AG04450 (cell line): Measurements from ENCODE around the gene PPP1R15A. TPM values are rescaled to one million over a fixed set of nuclear protein-coding genes. Genes with fewer than 3 reads are reported as not detected.
A peak's percentile ranks its signal among the peaks of the same experiment; 100 is the strongest.
"Not testable (repeated sequence)": the region's sequence is repeated elsewhere in the genome, so short reads cannot be mapped to it uniquely, and the experiment has no call there.

Experiments used
- CTCF ChIA-PET: fragments of 300-600, 350-600 bp; formaldehyde crosslinking; extraction: SDS; loops from one replicate; lab custom pipeline; 2022; ENCODE audit warnings: antibody characterized with exemption, inconsistent platforms; lab: Charles Lee
- POLR2A ChIA-PET: fragments of 350-600 bp; formaldehyde crosslinking; extraction: SDS; loops from one replicate; lab custom pipeline; 2021; ENCODE audit warnings: antibody characterized with exemption, inconsistent platforms; lab: Yijun Ruan, JAX
- DNase-seq: peaks from one replicate; pipeline ENCODE4 v3.0.0-alpha.2; 2011; ENCODE audit warnings: low read depth, low spot score
- H3K27ac ChIP-seq: one replicate; pipeline ENCODE4 v1.5.1; 2012; ENCODE audit warnings: low read depth, low read length, control low read depth
- H3K27me3 ChIP-seq: one replicate; pipeline ENCODE4 v1.6.0; 2012; ENCODE audit warnings: low read length; ENCODE audit not compliant: control insufficient read depth, insufficient read depth
- H3K4me3 ChIP-seq: 2 replicates; pipeline ENCODE4 v1.5.1; 2011; ENCODE audit warnings: mild to moderate bottlenecking, low read depth, low read length, control low read depth
- H3K9me3 ChIP-seq: 2 replicates; pipeline ENCODE4 v1.5.1; 2012; ENCODE audit warnings: low read length; ENCODE audit not compliant: control insufficient read depth, insufficient read depth
- CTCF ChIP-seq: IDR thresholded peaks from 2 replicates; pipeline ENCODE4 v1.5.1; 2011; ENCODE audit warnings: low read depth, low read length, control low read depth, inconsistent platforms
- polyA plus RNA-seq: library from polyadenylated mRNA; depleted of rRNA; stranded (reverse); fragments of >200 nt; gene quantifications from 2 replicates; pipeline ENCODE4 v1.2.3, GENCODE V29; 2011

The PPP1R15A gene
- polyA plus RNA-seq, 1 experiment, result 36.5 TPM

- no peak for DNase-seq
- ChIA-PET CTCF (interaction anchor here (0.6 to 0.7 kb wide), 2 partner anchors 74 to 1105 kb away, joined by 3 read pairs; no protein-coding TSS in a partner anchor), POLR2A (interaction anchor here (0.6 to 1.6 kb wide), 6 partner anchors 20 to 280 kb away, joined by 3 to 9 read pairs (median 4); partner anchors contain the start of gene PPP1R15A)
These were observed 24.0 kb downstream of the PPP1R15A start for GRCh38 chr19:48896191-48896720.

GRCh38 chr19:48897181-48897580 is 25.0 kb downstream of the PPP1R15A start:
- no peak for TF ChIP-seq CTCF
- ChIA-PET CTCF (no interaction called here), POLR2A (no interaction called here)
- no peaks in the 10 kb centered on the region; the same call in 1 of the 2 replicates for H3K9me3 ChIP-seq
- no peak for DNase-seq
- H3K27ac ChIP-seq, result no peak overlapping the region
- no peaks in the 10 kb centered on the region for H3K27me3 ChIP-seq
- no peak overlapping the region for H3K4me3 ChIP-seq

More at GRCh38 chr19:48896191-48896720, 24.0 kb downstream of the PPP1R15A start:
- H3K27me3 ChIP-seq, result no peaks in the 10 kb centered on the region
- H3K9me3 ChIP-seq, result no peaks in the 10 kb centered on the region; the same call in 1 of the 2 replicates
- no peak overlapping the region for H3K27ac ChIP-seq
- TF ChIP-seq CTCF, result no peak
- peak overlapping the region; percentile 22 for H3K4me3 ChIP-seq

- peak overlapping the region; percentile 94 for H3K4me3 ChIP-seq
- ChIA-PET POLR2A (interaction anchor here (0.9 to 2.6 kb wide), 9 partner anchors 19 to 71 kb away, joined by 4 to 19 read pairs (median 7); partner anchors contain the start of genes FTL and PPP1R15A), CTCF (interaction anchor here (2.2 kb wide), 1 partner anchor 71 kb away, joined by 9 read pairs; no protein-coding TSS in a partner anchor)
These were observed 27.1 kb downstream of the PPP1R15A start for GRCh38 chr19:48899386-48899749.

GRCh38 chr19:48899781-48900476 is 27.7 kb downstream of the PPP1R15A start, which contains the start of gene NUCB1:
NUCB1 (plus strand) TSS chr19:48900312; CDS start chr19:48900797, 485 bp downstream.
- H3K27ac ChIP-seq, result peak within 1 kb of the TSS; percentile 84
- peak; percentile 45 for TF ChIP-seq CTCF
- H3K27me3 ChIP-seq, result no peaks in the 10 kb centered on the region
- DNase-seq, result peak; percentile 96
- POLR2A ChIA-PET, result interaction anchor here (0.9 to 2.6 kb wide), 10 partner anchors 20 to 71 kb away, joined by 4 to 19 read pairs (median 7); partner anchors contain the start of genes BAX, FTL and PPP1R15A
- H3K4me3 ChIP-seq, result peak within 1 kb of the TSS; percentile 94
- H3K9me3 ChIP-seq, result no peaks in the 10 kb centered on the region; the same call in 1 of the 2 replicates
- CTCF ChIA-PET, result interaction anchor here (1.1 to 2.2 kb wide), 2 partner anchors 22 to 71 kb away, joined by 3 to 9 read pairs; no protein-coding TSS in a partner anchor

More at GRCh38 chr19:48899386-48899749, 27.1 kb downstream of the PPP1R15A start:
- not testable (repeated sequence) for H3K27me3 ChIP-seq, DNase-seq, H3K9me3 ChIP-seq
- peak overlapping the region; percentile 84 for H3K27ac ChIP-seq

- Histone ChIP-seq H3K27me3 (no peaks in the 10 kb centered on the region), H3K9me3 (no peaks in the 10 kb centered on the region; the same call in 1 of the 2 replicates), H3K27ac (peak overlapping the region; percentile 83), H3K4me3 (peak overlapping the region; percentile 94)
- ChIA-PET CTCF (interaction anchor here (0.7 to 2.2 kb wide), 4 partner anchors 22 to 93 kb away, joined by 3 to 9 read pairs (median 4); partner anchors contain the start of gene RUVBL2), POLR2A (interaction anchor here (1.0 to 2.6 kb wide), 9 partner anchors 21 to 70 kb away, joined by 4 to 19 read pairs (median 7); partner anchors contain the start of genes BAX, FTL and PPP1R15A)
- no peak for TF ChIP-seq CTCF
- no peak for DNase-seq
These were observed 28.5 kb downstream of the PPP1R15A start for GRCh38 chr19:48900477-48901406.

GRCh38 chr19:48902291-48902690 is 30.1 kb downstream of the PPP1R15A start:
- POLR2A ChIA-PET, H3K27me3 ChIP-seq, H3K4me3 ChIP-seq, DNase-seq, H3K27ac ChIP-seq, H3K9me3 ChIP-seq: not testable (repeated sequence)
- CTCF ChIA-PET, result interaction anchor here (1.3 kb wide), 1 partner anchor 91 kb away, joined by 6 read pairs; the partner anchor contains the start of genes GYS1 and RUVBL2

GRCh38 chr19:48903788-48904187 is 31.6 kb downstream of the PPP1R15A start:
- H3K27ac ChIP-seq, H3K4me3 ChIP-seq, POLR2A ChIA-PET, CTCF ChIA-PET, H3K9me3 ChIP-seq, H3K27me3 ChIP-seq, DNase-seq: not testable (repeated sequence)
